SU-DHL-6 (cell line): ENCODE results near the gene CLIC4.
A peak's percentile ranks its signal among the peaks of the same experiment; 100 is the strongest.

Experiments used
- H2AFZ ChIP-seq: fragments of 200-600 bp; sonication (generic); 2 replicates; pipeline ENCODE4 v1.6.1; 2014; ENCODE audit warnings: low read depth, mild to moderate bottlenecking, moderate library complexity, mixed read lengths, antibody characterized with exemption, low read length; ENCODE audit not compliant: severe bottlenecking
- H3F3A ChIP-seq: fragments of 200-600 bp; shearing (Covaris generic); 2 replicates; pipeline ENCODE4 v1.6.0; 2016; ENCODE audit warnings: antibody characterized with exemption, mild to moderate bottlenecking; ENCODE audit not compliant: insufficient read depth
- H3K27ac ChIP-seq: fragments of 200-600 bp; sonication (generic); 2 replicates; pipeline ENCODE4 v1.5.1; 2016; ENCODE audit warnings: low read depth, mild to moderate bottlenecking, low read length, moderate library complexity, mixed read lengths
- H3K27me3 ChIP-seq: fragments of 200-600 bp; sonication (generic), shearing (Covaris generic); 2 replicates; pipeline ENCODE4 v1.6.0; 2014; ENCODE audit warnings: mild to moderate bottlenecking, low read length
- H3K36me3 ChIP-seq: fragments of 200-600 bp; sonication (generic); 2 replicates; pipeline ENCODE4 v1.6.1; 2014; ENCODE audit warnings: mild to moderate bottlenecking, low read length, mixed read lengths
- H3K4me2 ChIP-seq: fragments of 300-600, 200-600 bp; shearing (Covaris generic), sonication (generic); 2 replicates; pipeline ENCODE4 v1.6.0; 2014; ENCODE audit warnings: low read length, low read depth, mild to moderate bottlenecking; ENCODE audit not compliant: poor library complexity, severe bottlenecking
- H3K4me3 ChIP-seq: fragments of 200-600 bp; sonication (generic); 2 replicates; pipeline ENCODE4 v1.5.1; 2014; ENCODE audit warnings: antibody characterized with exemption, low read length, mild to moderate bottlenecking, mixed read lengths; ENCODE audit not compliant: insufficient read depth, poor library complexity, severe bottlenecking
- H3K79me2 ChIP-seq: fragments of 200-600 bp; sonication (generic); 2 replicates; pipeline ENCODE4 v1.6.1; 2014; ENCODE audit warnings: mild to moderate bottlenecking, low read length, moderate library complexity; ENCODE audit not compliant: insufficient read depth
- H3K9ac ChIP-seq: fragments of 200-600 bp; sonication (generic); 2 replicates; pipeline ENCODE4 v1.7.0; 2014; ENCODE audit warnings: mild to moderate bottlenecking, low read length
- H3K9me2 ChIP-seq: fragments of 200-600 bp; sonication (generic); replicated peaks from 2 replicates; pipeline ENCODE4 v1.6.1; 2014; ENCODE audit warnings: low read length; ENCODE audit not compliant: insufficient read depth
- H3K9me3 ChIP-seq: fragments of 200-600 bp; sonication (generic); 2 replicates; pipeline ENCODE4 v1.6.1; 2014; ENCODE audit warnings: low read length, mixed read lengths; ENCODE audit not compliant: insufficient read depth
- H4K20me1 ChIP-seq: fragments of 200-600 bp; sonication (generic); 2 replicates; pipeline ENCODE4 v1.6.1; 2014; ENCODE audit warnings: low read depth, mild to moderate bottlenecking, antibody characterized with exemption, low read length, moderate library complexity, mixed read lengths
- EZH2phosphoT487 ChIP-seq: fragments of 200-600 bp; sonication (generic), shearing (Covaris generic); conservative IDR thresholded peaks from 2 replicates; pipeline ENCODE4 v1.6.1; 2018; ENCODE audit warnings: mild to moderate bottlenecking, antibody characterized with exemption, low read length, moderate library complexity, mixed read lengths
- TF ChIP-seq, protein P1 (sequence below): fragments of 200-600 bp; sonication (generic); IDR thresholded peaks from one replicate; pipeline ENCODE4 v1.5.1; 2017; ENCODE audit warnings: antibody characterized with exemption, mild to moderate bottlenecking, low read length, moderate library complexity; ENCODE audit not compliant: insufficient read depth, poor library complexity, severe bottlenecking

CLIC4 gene

DNA sequence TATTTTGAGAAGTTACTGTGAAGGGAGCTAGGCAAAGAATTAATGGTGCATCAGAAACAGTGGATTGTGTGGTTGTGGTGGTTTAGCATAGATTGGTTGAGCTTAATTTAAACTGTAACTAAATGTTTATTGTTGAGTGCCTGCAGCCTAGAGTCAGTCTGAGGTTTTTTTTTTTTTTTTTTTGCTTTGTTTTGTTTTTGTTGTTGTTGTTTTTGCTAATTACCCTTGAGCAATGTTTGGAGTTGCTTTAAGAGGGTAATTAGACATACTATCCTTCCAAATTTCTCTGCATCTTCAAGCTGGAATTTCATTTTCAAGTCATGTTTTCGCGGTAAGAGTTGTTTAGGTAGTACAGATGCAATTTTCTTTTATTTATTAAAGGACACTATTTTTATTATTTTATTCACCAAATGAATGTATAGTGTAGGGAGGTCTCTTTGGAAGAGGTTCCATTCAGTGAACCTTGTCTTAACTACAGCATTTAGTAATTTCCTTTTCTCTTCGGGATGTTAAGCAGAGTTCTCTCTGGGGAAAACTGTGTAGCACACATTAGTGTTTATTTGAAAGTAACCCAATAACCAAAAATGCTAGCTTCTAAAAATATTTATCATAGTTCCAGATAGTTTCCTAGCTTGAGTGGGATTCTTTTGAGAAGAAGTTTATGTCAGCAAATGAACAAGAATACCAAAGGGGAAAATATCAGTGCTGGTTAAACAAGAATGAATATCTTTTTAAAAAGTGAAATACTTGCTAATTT lies 82.3 kb downstream of the CLIC4 start:
- H3K9ac ChIP-seq = no peak overlapping the region
- H3K9me2 ChIP-seq = no peaks in the 10 kb centered on the region
- H3F3A ChIP-seq = peaks cover 68% of the 10 kb centered on the region
- peaks cover 32% of the 10 kb centered on the region for H3K36me3 ChIP-seq
- no peak for TF ChIP-seq EZH2phosphoT487
- TF ChIP-seq, protein P1, sequence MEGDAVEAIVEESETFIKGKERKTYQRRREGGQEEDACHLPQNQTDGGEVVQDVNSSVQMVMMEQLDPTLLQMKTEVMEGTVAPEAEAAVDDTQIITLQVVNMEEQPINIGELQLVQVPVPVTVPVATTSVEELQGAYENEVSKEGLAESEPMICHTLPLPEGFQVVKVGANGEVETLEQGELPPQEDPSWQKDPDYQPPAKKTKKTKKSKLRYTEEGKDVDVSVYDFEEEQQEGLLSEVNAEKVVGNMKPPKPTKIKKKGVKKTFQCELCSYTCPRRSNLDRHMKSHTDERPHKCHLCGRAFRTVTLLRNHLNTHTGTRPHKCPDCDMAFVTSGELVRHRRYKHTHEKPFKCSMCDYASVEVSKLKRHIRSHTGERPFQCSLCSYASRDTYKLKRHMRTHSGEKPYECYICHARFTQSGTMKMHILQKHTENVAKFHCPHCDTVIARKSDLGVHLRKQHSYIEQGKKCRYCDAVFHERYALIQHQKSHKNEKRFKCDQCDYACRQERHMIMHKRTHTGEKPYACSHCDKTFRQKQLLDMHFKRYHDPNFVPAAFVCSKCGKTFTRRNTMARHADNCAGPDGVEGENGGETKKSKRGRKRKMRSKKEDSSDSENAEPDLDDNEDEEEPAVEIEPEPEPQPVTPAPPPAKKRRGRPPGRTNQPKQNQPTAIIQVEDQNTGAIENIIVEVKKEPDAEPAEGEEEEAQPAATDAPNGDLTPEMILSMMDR = no peak
- H3K9me3 ChIP-seq = no peaks in the 10 kb centered on the region
- H2AFZ ChIP-seq = no peak overlapping the region
- H3K4me3 ChIP-seq = no peak overlapping the region
- no peaks in the 10 kb centered on the region for H3K27me3 ChIP-seq
- peak overlapping the region; percentile 26 for H3K4me2 ChIP-seq
- H3K27ac ChIP-seq = peak overlapping the region; percentile 57
- H3K79me2 ChIP-seq = peaks cover 94% of the 10 kb centered on the region
- peaks cover 26% of the 10 kb centered on the region for H4K20me1 ChIP-seq

- Histone ChIP-seq H3K4me2 (peak overlapping the region; percentile 26), H3K9me2 (no peaks in the 10 kb centered on the region), H2AFZ (no peak overlapping the region), H4K20me1 (peaks cover 26% of the 10 kb centered on the region), H3K79me2 (peaks cover 87% of the 10 kb centered on the region), H3K9ac (no peak overlapping the region), H3F3A (peaks cover 65% of the 10 kb centered on the region), H3K9me3 (no peaks in the 10 kb centered on the region), H3K27ac (peak overlapping the region; percentile 57), H3K4me3 (no peak overlapping the region), H3K36me3 (peaks cover 32% of the 10 kb centered on the region), H3K27me3 (no peaks in the 10 kb centered on the region)
- TF ChIP-seq EZH2phosphoT487 = no peak
- TF ChIP-seq, protein P1 = no peak
These were observed 83.1 kb downstream of the CLIC4 start for GRCh38 chr1:24828183-24828886.

DNA sequence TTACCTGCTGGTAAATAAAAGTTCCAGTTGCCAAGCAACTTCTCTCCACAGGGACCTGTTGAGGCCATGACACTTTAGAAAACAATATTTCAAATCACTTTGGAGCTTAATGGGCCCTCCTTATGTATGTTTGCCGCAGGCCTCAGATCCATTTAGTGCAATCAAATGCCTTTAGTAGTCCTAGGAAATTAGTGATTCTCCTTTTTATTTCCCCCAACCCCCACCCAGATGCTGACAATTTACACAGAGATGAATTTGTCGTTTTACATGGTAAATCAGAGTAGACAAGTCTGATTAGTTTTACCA lies 83.6 kb downstream of the CLIC4 start:
- H3K4me2 ChIP-seq = no peak overlapping the region
- peaks cover 65% of the 10 kb centered on the region for H3F3A ChIP-seq
- no peaks in the 10 kb centered on the region for H3K9me3 ChIP-seq
- no peak for TF ChIP-seq EZH2phosphoT487
- TF ChIP-seq, protein P1 = no peak
- no peaks in the 10 kb centered on the region for H3K27me3 ChIP-seq
- H3K79me2 ChIP-seq = peaks cover 82% of the 10 kb centered on the region
- H3K9ac ChIP-seq = no peak overlapping the region
- H3K36me3 ChIP-seq = peaks cover 32% of the 10 kb centered on the region
- H4K20me1 ChIP-seq = peaks cover 26% of the 10 kb centered on the region
- no peaks in the 10 kb centered on the region for H3K9me2 ChIP-seq
- H3K27ac ChIP-seq = peak overlapping the region; percentile 57
- no peak overlapping the region for H3K4me3 ChIP-seq
- no peak overlapping the region for H2AFZ ChIP-seq
